HepG2 (cell line): ENCODE measurements around the gene KIF17. TPM values are rescaled to one million over a fixed set of nuclear protein-coding genes. Genes with fewer than 3 reads are reported as not detected.

Experiments used
- ARHGAP35 ChIP-seq: sonication (generic); formaldehyde crosslinking; IDR thresholded peaks from 2 replicates; pipeline ENCODE4 v1.9.0; 2022; ENCODE audit warnings: mild to moderate bottlenecking, inconsistent platforms, moderate library complexity, missing genetic modification reagents, borderline replicate concordance
- BRD4 ChIP-seq: sonication (generic); formaldehyde crosslinking; IDR thresholded peaks from 2 replicates; pipeline ENCODE4 v1.4.0; 2020; ENCODE audit warnings: missing genetic modification reagents
- CHCHD3 ChIP-seq: sonication (generic); formaldehyde crosslinking; IDR thresholded peaks from 2 replicates; pipeline ENCODE4 v1.8.0; 2022; ENCODE audit warnings: mild to moderate bottlenecking, missing genetic modification reagents, moderate library complexity
- ELF4 ChIP-seq: sonication (generic); formaldehyde crosslinking; IDR thresholded peaks from 2 replicates; pipeline ENCODE4 v1.5.0; 2020; ENCODE audit warnings: missing genetic modification reagents, mild to moderate bottlenecking, moderate library complexity, borderline replicate concordance
- FOXC1 ChIP-seq: sonication (generic); formaldehyde crosslinking; IDR thresholded peaks from 2 replicates; pipeline ENCODE4 v1.8.0; 2022; ENCODE audit warnings: mild to moderate bottlenecking, missing genetic modification reagents, borderline replicate concordance
- FOXK1 ChIP-seq: sonication (generic); formaldehyde crosslinking; IDR thresholded peaks from 2 replicates; pipeline ENCODE4 v1.4.0; 2020; ENCODE audit warnings: low read depth, missing genetic modification reagents, borderline replicate concordance
- FOXK2 ChIP-seq: fragments of 450-650 bp; IDR thresholded peaks from 2 replicates; pipeline ENCODE4 v1.6.1; 2016
- GMEB1 ChIP-seq: sonication (generic); formaldehyde crosslinking; IDR thresholded peaks from 2 replicates; pipeline ENCODE4 v1.5.1; 2020; ENCODE audit warnings: missing genetic modification reagents, mild to moderate bottlenecking, borderline replicate concordance
- GMEB2 ChIP-seq: IDR thresholded peaks from 2 replicates; pipeline ENCODE4 v1.6.1; 2016; ENCODE audit warnings: missing biosample characterization, missing genetic modification reagents, low read depth
- KDM6A ChIP-seq: IDR thresholded peaks from 2 replicates; pipeline ENCODE4 v1.6.1; 2016; ENCODE audit warnings: low read depth
- NFYB ChIP-seq: sonication (generic); formaldehyde crosslinking; IDR thresholded peaks from 2 replicates; pipeline ENCODE4 v1.4.0; 2020; ENCODE audit warnings: missing genetic modification reagents
- PLRG1 ChIP-seq: fragments of 450-650 bp; conservative IDR thresholded peaks from 2 replicates; pipeline ENCODE4 v1.6.1; 2016
- RXRB ChIP-seq: IDR thresholded peaks from 2 replicates; pipeline ENCODE4 v1.6.1; 2016; ENCODE audit warnings: borderline replicate concordance, missing genetic modification reagents, missing compliant biosample characterization
- SP5 ChIP-seq: IDR thresholded peaks from 2 replicates; pipeline ENCODE4 v1.6.1; 2016; ENCODE audit warnings: low read depth, borderline replicate concordance
- WIZ ChIP-seq: sonication (generic); formaldehyde crosslinking; IDR thresholded peaks from 2 replicates; pipeline ENCODE4 v1.5.1; 2020; ENCODE audit warnings: mild to moderate bottlenecking, missing genetic modification reagents
- ZIK1 ChIP-seq: sonication (generic); formaldehyde crosslinking; IDR thresholded peaks from 2 replicates; pipeline ENCODE4 v1.5.0; 2020; ENCODE audit warnings: mild to moderate bottlenecking, low read depth, missing genetic modification reagents, borderline replicate concordance
- ZNF274 ChIP-seq: sonication (generic); formaldehyde crosslinking; IDR thresholded peaks from 2 replicates; pipeline ENCODE4 v1.5.1; 2020; ENCODE audit warnings: mild to moderate bottlenecking, missing genetic modification reagents
- ZNF441 ChIP-seq: sonication (generic); formaldehyde crosslinking; IDR thresholded peaks from 2 replicates; pipeline ENCODE4 v1.7.0; 2021; ENCODE audit warnings: missing genetic modification reagents, borderline replicate concordance
- ZNF468 ChIP-seq: sonication (generic); formaldehyde crosslinking; IDR thresholded peaks from 2 replicates; pipeline ENCODE4 v1.8.0; 2022; ENCODE audit warnings: mild to moderate bottlenecking, moderate library complexity, missing genetic modification reagents
- ZNF547 ChIP-seq: sonication (generic); formaldehyde crosslinking; IDR thresholded peaks from 2 replicates; pipeline ENCODE4 v1.5.1; 2020; ENCODE audit warnings: mild to moderate bottlenecking, missing genetic modification reagents
- ZNF713 ChIP-seq: sonication (generic); formaldehyde crosslinking; IDR thresholded peaks from 2 replicates; pipeline ENCODE4 v1.4.0; 2020; ENCODE audit warnings: mild to moderate bottlenecking, missing genetic modification reagents
- ZSCAN5A ChIP-seq: sonication (generic); formaldehyde crosslinking; IDR thresholded peaks from 2 replicates; pipeline ENCODE4 v1.8.0; 2022; ENCODE audit warnings: mild to moderate bottlenecking, missing genetic modification reagents, borderline replicate concordance
- ZZZ3 ChIP-seq: sonication (generic); formaldehyde crosslinking; IDR thresholded peaks from 2 replicates; pipeline ENCODE4 v1.4.0; 2020; ENCODE audit warnings: missing genetic modification reagents, mild to moderate bottlenecking, borderline replicate concordance
- polyA plus RNA-seq, 8 experiments: library from polyadenylated mRNA; depleted of rRNA in 3 of 8; stranded (reverse) in 7 of 8; unstranded in 1 of 8; fragments of >200 nt; fragmentation: Illumina TruSeq in 4 of 8; extraction: Trizol in 4 of 8; gene quantifications; 2 replicates each; pipeline versions ENCODE4 v1.2.1 to v1.2.3, GENCODE V29; 2011 to 2016; ENCODE audit warnings: low read depth in 4 of 8, missing spikeins in 1 of 8, mixed read lengths in 1 of 8; ENCODE audit not compliant: insufficient read depth in 1 of 8
- total RNA-seq, 5 experiments: library from RNA; depleted of rRNA; stranded (reverse); fragments of >200 nt; fragmentation: Illumina TruSeq; extraction: Trizol; gene quantifications; 2 replicates each; pipeline ENCODE4 v1.2.3, GENCODE V29; 2016; ENCODE audit warnings: low read depth in 1 of 5

Gene KIF17
- total and polyA plus RNA-seq, 2 of the 13 experiments (the other 11 are each of a cell fraction or from before 2014, with no cell fraction given), result 0.24 to 0.44 TPM

GRCh38 chr1:20661207-20662109, 56.3 kb downstream of the KIF17 start, which contains the start of gene DDOST (continued):
- TF ChIP-seq ZSCAN5A (CRISPR knock-in tag) (peak; percentile 91; the same call in 1 of the 2 replicates), ARHGAP35 (CRISPR knock-in tag) (no peak), ZNF713 (CRISPR knock-in tag) (no peak), SP5 (CRISPR knock-in tag) (peak; percentile 59; the same call in 1 of the 2 replicates), ZNF468 (CRISPR knock-in tag) (no peak), FOXC1 (CRISPR knock-in tag) (0 out of 2 replicates have a peak, but pooled peaks have one; percentile 33), GMEB2 (CRISPR knock-in tag) (peak; percentile 77), RXRB (0 out of 2 replicates have a peak, but pooled peaks have one; percentile 23), ELF4 (peak; percentile 92), KDM6A (no peak; the same call in 1 of the 2 replicates), ZIK1 (0 out of 2 replicates have a peak, but pooled peaks have one; percentile 5), FOXK1 (CRISPR knock-in tag) (peak; percentile 75), ZZZ3 (CRISPR knock-in tag) (peak; percentile 62; the same call in 1 of the 2 replicates), WIZ (CRISPR knock-in tag) (no peak), ZNF441 (CRISPR knock-in tag) (no peak; the same call in 1 of the 2 replicates), FOXK2 (no peak), ZNF274 (CRISPR knock-in tag) (0 out of 2 replicates have a peak, but pooled peaks have one; percentile 31), GMEB1 (CRISPR knock-in tag) (peak; percentile 91), ZNF547 (CRISPR knock-in tag) (peak; percentile 71; the same call in 1 of the 2 replicates), PLRG1 (no peak), NFYB (CRISPR knock-in tag) (peak; percentile 95), BRD4 (CRISPR knock-in tag) (peak; percentile 73; the same call in 1 of the 2 replicates), CHCHD3 (CRISPR knock-in tag) (no peak)
